ENCODE data around the gene WDR37. TPM values are rescaled to one million over a fixed set of nuclear protein-coding genes. Genes with fewer than 3 reads are reported as not detected.

Gene WDR37
- total and polyA plus RNA-seq, 10 donors, result 8.4 to 60.6 (median 33.9) TPM

GRCh38 chr10:1100143-1100542, 44.0 kb downstream of the WDR37 start:
- Histone ChIP-seq H3K4me1 (no peaks in the 10 kb centered on the region), H3K9me3 (no peaks in the 10 kb centered on the region), H3K27ac (no peak overlapping the region), H3K36me3 (peaks cover 0 to 100% (median 84%) of the 10 kb centered on the region in 6 donors), H3K27me3 (replicated peaks in 1 of 7) (no peaks in the 10 kb centered on the region), H3K4me3 (no peak overlapping the region)
- 72 to 82% (median 80%) methylated on average over 3 of the region's 3 CpGs for WGBS, 5 donors
- no peak for DNase-seq
- intact Hi-C loops (cut with DNase I; ENCODE audit: low total_unique reads), result no loop called here
- TF ChIP-seq CTCF (IDR thresholded peaks at IDR 0.05 in 8 of 11, conservative IDR thresholded peaks at IDR 0.05 in 3 of 11), result no peak
- no peak for TF ChIP-seq POLR2A (IDR thresholded peaks at IDR 0.05)
- TF ChIP-seq POLR2AphosphoS5 (IDR thresholded peaks at IDR 0.05), result no peak

GRCh38 chr10:1100691-1101368, 44.6 kb downstream of the WDR37 start:
- 77 to 90% (median 86%) methylated on average over 23 of the region's 23 CpGs for WGBS, 5 donors
- DNase-seq, result no peak
- Histone ChIP-seq H3K4me3 (no peak overlapping the region), H3K4me1 (no peaks in the 10 kb centered on the region), H3K9me3 (no peaks in the 10 kb centered on the region), H3K27ac (no peak overlapping the region), H3K27me3 (replicated peaks in 1 of 7) (no peaks in the 10 kb centered on the region), H3K36me3 (peaks cover 0 to 100% (median 84%) of the 10 kb centered on the region in 6 donors)
- TF ChIP-seq CTCF (IDR thresholded peaks at IDR 0.05 in 8 of 11, conservative IDR thresholded peaks at IDR 0.05 in 3 of 11), result no peak
- TF ChIP-seq POLR2A (IDR thresholded peaks at IDR 0.05), result no peak
- TF ChIP-seq POLR2AphosphoS5 (IDR thresholded peaks at IDR 0.05), result no peak
- intact Hi-C loops (cut with DNase I; ENCODE audit: low total_unique reads), result no loop called here

GRCh38 chr10:1101946-1102345, 45.8 kb downstream of the WDR37 start:
- DNase-seq, result no peak

More at GRCh38 chr10:1101946-1102345, 45.8 kb downstream of the WDR37 start:
- Histone ChIP-seq H3K9me3 (no peaks in the 10 kb centered on the region), H3K27ac (no peak overlapping the region), H3K4me1 (no peaks in the 10 kb centered on the region), H3K4me3 (no peak overlapping the region), H3K36me3 (peaks cover 0 to 100% (median 84%) of the 10 kb centered on the region in 6 donors), H3K27me3 (replicated peaks in 1 of 7) (no peaks in the 10 kb centered on the region)
- intact Hi-C loops (cut with DNase I; ENCODE audit: low total_unique reads), result no loop called here
- TF ChIP-seq POLR2AphosphoS5 (IDR thresholded peaks at IDR 0.05), result no peak
- TF ChIP-seq CTCF (IDR thresholded peaks at IDR 0.05 in 8 of 11, conservative IDR thresholded peaks at IDR 0.05 in 3 of 11), result no peak
- no peak for TF ChIP-seq POLR2A (IDR thresholded peaks at IDR 0.05)
- 95 to 97% (median 95%) methylated on average over 37 of the region's 37 CpGs for WGBS, 5 donors
